ENCODE data around the gene SBNO2. TPM values are rescaled to one million over a fixed set of nuclear protein-coding genes. Genes with fewer than 3 reads are reported as not detected.
"Not testable (repeated sequence)": the region's sequence is repeated elsewhere in the genome, so short reads cannot be mapped to it uniquely, and the experiment has no call there.

Gene SBNO2
- total RNA-seq, 1 donor from 2014 or later, result 46.4 TPM

DNA sequence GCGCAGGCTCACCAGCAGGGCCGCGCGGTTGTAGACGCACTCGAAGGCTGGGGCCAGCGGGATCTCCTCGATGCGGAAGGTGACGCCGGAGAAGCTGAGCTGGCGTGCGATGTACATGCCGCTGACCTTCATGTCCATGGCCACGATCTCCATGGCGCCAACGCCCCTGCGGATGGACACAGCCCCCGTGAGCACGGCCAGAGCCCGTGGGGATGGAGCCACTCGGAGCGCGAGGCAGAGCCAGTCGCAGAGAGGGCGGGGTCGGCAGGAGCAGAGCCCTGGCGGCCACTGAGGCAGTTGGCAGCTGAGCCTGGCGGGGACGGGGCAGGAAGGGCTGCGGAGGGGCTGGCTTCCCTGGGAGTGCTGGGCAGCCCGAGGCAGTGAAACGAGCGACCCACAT, 55.1 kb downstream of the SBNO2 start:
- no peaks in the 10 kb centered on the region for H3K9me3 Mint-ChIP-seq (ENCODE audit: unreplicated experiment)

DNA sequence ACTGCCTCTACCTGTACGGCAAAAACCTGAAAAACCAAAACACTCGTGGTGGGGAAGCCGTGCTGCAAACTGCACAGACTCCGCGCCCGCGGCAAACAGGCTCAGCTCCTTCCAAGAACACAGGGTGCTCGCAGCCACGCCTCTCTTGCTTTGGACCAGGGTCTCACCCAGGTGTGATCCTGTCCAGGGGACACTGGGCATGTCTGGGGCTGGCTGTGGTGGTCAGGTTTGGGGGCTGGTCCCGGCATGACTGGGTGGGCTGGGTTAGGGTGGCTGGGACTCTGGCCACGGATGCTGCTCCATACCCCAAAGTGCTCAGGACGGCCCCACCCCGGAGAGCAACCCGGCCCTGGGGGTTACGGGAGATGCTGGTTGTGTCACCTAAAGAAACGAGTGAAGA, 56.4 kb downstream of the SBNO2 start:
- Mint-ChIP-seq H3K4me3 (ENCODE audit: unreplicated experiment) (no peak overlapping the region), H3K27ac (ENCODE audit: unreplicated experiment) (no peak overlapping the region), H3K9me3 (ENCODE audit: unreplicated experiment) (no peaks in the 10 kb centered on the region), H3K4me1 (ENCODE audit: unreplicated experiment) (no peaks in the 10 kb centered on the region), H3K27me3 (ENCODE audit: unreplicated experiment) (peaks cover 4% of the 10 kb centered on the region), H3K36me3 (ENCODE audit: low read depth, unreplicated experiment) (peaks cover 13% of the 10 kb centered on the region)
- DNase-seq (ENCODE audit: low spot score), result no peak
- TF ChIP-seq CTCF (IDR thresholded peaks at IDR 0.05; ENCODE audit: unreplicated experiment), result no peak

More for the DNA sequence above, 55.1 kb downstream of the SBNO2 start:
- Mint-ChIP-seq H3K36me3 (ENCODE audit: low read depth, unreplicated experiment) (peaks cover 17% of the 10 kb centered on the region), H3K27me3 (ENCODE audit: unreplicated experiment) (peaks cover 6% of the 10 kb centered on the region), H3K27ac (ENCODE audit: unreplicated experiment) (no peak overlapping the region), H3K4me1 (ENCODE audit: unreplicated experiment) (no peaks in the 10 kb centered on the region), H3K4me3 (ENCODE audit: unreplicated experiment) (no peak overlapping the region)
- DNase-seq (ENCODE audit: low spot score), result no peak
- no peak for TF ChIP-seq CTCF (IDR thresholded peaks at IDR 0.05; ENCODE audit: unreplicated experiment)

DNA sequence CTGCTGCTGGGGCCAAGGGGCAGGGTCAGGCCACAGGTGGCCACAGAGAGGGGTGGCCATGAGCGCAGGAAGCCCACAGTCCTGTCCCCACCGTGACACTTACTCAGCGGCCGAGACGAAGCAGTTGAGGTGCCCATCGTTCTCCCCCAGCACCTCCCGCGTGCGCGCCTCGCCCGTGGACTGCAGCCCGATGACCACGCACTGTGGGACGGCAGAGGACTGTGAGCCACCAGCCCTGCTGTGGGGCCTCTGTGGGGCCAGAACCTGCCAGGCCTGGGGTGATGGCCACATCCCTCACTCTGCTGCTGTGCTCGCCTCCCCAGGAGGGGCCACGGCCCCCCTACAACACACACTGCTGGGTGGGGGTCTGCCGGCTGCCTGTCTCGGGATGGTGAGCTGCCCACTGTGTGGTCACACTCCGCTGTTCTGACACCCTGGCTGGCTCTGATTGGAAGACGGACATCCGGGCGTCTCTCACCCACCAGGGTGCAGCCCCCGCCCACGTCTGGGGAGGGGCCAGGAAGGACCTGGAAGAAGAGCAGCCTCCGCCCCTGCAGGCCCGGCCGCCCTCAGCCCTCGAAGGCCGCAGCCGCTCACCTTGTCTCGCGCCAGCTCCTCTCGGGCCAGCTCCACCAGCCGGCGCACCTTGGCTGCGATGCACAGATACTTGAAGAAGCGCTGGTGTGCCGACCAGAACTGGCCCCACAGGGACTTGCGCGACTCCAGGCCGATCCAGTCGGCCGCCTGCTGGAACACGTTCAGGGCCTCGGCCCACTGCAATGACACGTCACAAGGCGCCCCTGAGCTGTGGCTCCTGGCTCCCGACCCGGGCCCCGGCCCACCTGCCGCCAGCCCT, 57.1 kb downstream of the SBNO2 start:
- H3K4me3 Mint-ChIP-seq (ENCODE audit: unreplicated experiment), result no peak overlapping the region
- no peak for DNase-seq (ENCODE audit: low spot score)
- H3K27ac Mint-ChIP-seq (ENCODE audit: unreplicated experiment), result no peak overlapping the region
- peaks cover 4% of the 10 kb centered on the region for H3K27me3 Mint-ChIP-seq (ENCODE audit: unreplicated experiment)
- no peaks in the 10 kb centered on the region for H3K4me1 Mint-ChIP-seq (ENCODE audit: unreplicated experiment)
- H3K36me3 Mint-ChIP-seq (ENCODE audit: low read depth, unreplicated experiment), result peaks cover 13% of the 10 kb centered on the region
- TF ChIP-seq CTCF (IDR thresholded peaks at IDR 0.05; ENCODE audit: unreplicated experiment), result no peak
- H3K9me3 Mint-ChIP-seq (ENCODE audit: unreplicated experiment), result no peaks in the 10 kb centered on the region

- H3K27ac Mint-ChIP-seq (ENCODE audit: unreplicated experiment), result no peak overlapping the region
- DNase-seq (ENCODE audit: low spot score), result no peak
- H3K4me1 Mint-ChIP-seq (ENCODE audit: unreplicated experiment), result no peaks in the 10 kb centered on the region
- no peak overlapping the region for H3K4me3 Mint-ChIP-seq (ENCODE audit: unreplicated experiment)
- peaks cover 7% of the 10 kb centered on the region for H3K36me3 Mint-ChIP-seq (ENCODE audit: low read depth, unreplicated experiment)
- H3K27me3 Mint-ChIP-seq (ENCODE audit: unreplicated experiment), result peaks cover 2% of the 10 kb centered on the region
- no peak for TF ChIP-seq CTCF (IDR thresholded peaks at IDR 0.05; ENCODE audit: unreplicated experiment)
- no peaks in the 10 kb centered on the region for H3K9me3 Mint-ChIP-seq (ENCODE audit: unreplicated experiment)
These were observed 58.2 kb downstream of the SBNO2 start for GRCh38 chr19:1115646-1116420.

DNA sequence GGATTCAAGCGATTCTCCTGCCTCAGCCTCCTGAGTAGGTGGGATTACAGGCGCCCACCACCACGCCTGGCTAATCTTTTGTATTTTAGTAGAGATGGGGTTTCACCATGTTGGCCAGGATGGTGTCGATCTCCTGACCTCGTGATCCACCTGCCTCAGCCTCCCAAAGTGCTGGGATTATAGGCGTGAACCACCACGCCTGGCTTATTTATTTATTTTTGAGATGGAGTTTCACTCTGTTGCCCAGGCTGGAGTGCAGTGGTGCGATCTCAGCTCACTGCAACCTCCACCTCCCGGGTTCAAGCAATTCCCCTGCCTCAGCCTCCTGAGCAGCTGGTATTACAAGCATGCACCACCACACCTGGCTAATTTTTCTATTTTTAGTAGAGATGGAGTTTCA, 59.3 kb downstream of the SBNO2 start:
- H3K36me3 Mint-ChIP-seq (ENCODE audit: low read depth, unreplicated experiment); H3K27me3 Mint-ChIP-seq (ENCODE audit: unreplicated experiment); H3K9me3 Mint-ChIP-seq (ENCODE audit: unreplicated experiment); H3K4me3 Mint-ChIP-seq (ENCODE audit: unreplicated experiment); H3K4me1 Mint-ChIP-seq (ENCODE audit: unreplicated experiment); DNase-seq (ENCODE audit: low spot score); H3K27ac Mint-ChIP-seq (ENCODE audit: unreplicated experiment): not testable (repeated sequence)

Measured in endothelial cell (in vitro differentiated cells).